Endothelial cell of umbilical vein (primary cell): ENCODE results near the gene TBCD. TPM values are rescaled to one million over a fixed set of nuclear protein-coding genes. Genes with fewer than 3 reads are reported as not detected.

Experiments
- BruUV-seq: library from RNA; stranded (reverse); fragments of 400-500 nt; replicated peaks from 2 replicates; lab custom pipeline; 2021; lab: Mats Ljungman, UMichigan
- CTCF ChIA-PET: fragments of 300-600, 350-600 bp; sonication (Branson Sonifier 250); formaldehyde crosslinking; loops from one replicate; lab custom pipeline; 2021; ENCODE audit warnings: antibody characterized with exemption, inconsistent platforms; lab: Charles Lee
- POLR2A ChIA-PET: fragments of 300-600, 350-600 bp; sonication (Branson Sonifier 250); formaldehyde crosslinking; loops from one replicate; lab custom pipeline; 2021; ENCODE audit warnings: antibody characterized with exemption, inconsistent platforms; lab: Charles Lee
- DNase-seq: peaks from one replicate; pipeline ENCODE4 v3.0.0-alpha.2; 2011; ENCODE audit warnings: low read depth, low spot score
- FAIRE-seq: peaks from 2 replicates; lab custom pipeline; 2011; peaks lifted over from hg19 to GRCh38; lab: Jason Lieb, UNC
- H2AFZ ChIP-seq: 2 replicates; pipeline ENCODE4 v1.6.0; 2012; ENCODE audit warnings: low read depth, low read length, control low read depth, inconsistent platforms
- H3K27ac ChIP-seq: 2 replicates; pipeline ENCODE4 v1.5.1; 2011; ENCODE audit warnings: low read depth, mild to moderate bottlenecking, control low read depth, low read length, moderate library complexity; ENCODE audit not compliant: insufficient read depth
- H3K27me3 ChIP-seq, 2 experiments: 2 replicates each; pipeline versions ENCODE4 v1.6.0 to v1.6.1; 2011; ENCODE audit warnings: low read length in 2 of 2, mixed read lengths in 1 of 2; ENCODE audit not compliant: control insufficient read depth in 2 of 2, insufficient read depth in 2 of 2
- H3K36me3 ChIP-seq, 2 experiments: 2 replicates in 1 of 2; 3 replicates in 1 of 2; pipeline ENCODE4 v1.5.1; 2011; ENCODE audit warnings: low read length in 2 of 2, mild to moderate bottlenecking in 1 of 2, moderate library complexity in 1 of 2; ENCODE audit not compliant: control insufficient read depth in 2 of 2, insufficient read depth in 2 of 2; ENCODE audit errors: extremely low read depth in 1 of 2
- H3K4me1 ChIP-seq: 3 replicates; pipeline ENCODE4 v1.5.1; 2011; ENCODE audit warnings: mild to moderate bottlenecking, low read length; ENCODE audit not compliant: control insufficient read depth, insufficient read depth; ENCODE audit errors: extremely low read depth
- H3K4me2 ChIP-seq: 2 replicates; pipeline ENCODE4 v1.6.1; 2011; ENCODE audit warnings: low read length, control low read depth, mixed read lengths; ENCODE audit not compliant: insufficient read depth
- H3K4me3 ChIP-seq, 3 experiments: fragments of 200-600 bp in 1 of 3; sonication (generic), shearing (Covaris generic) in 1 of 3; replicated peaks in 1 of 3; 2 replicates each; pipeline ENCODE4 v1.5.1; 2011 to 2016; ENCODE audit warnings: control low read depth in 3 of 3, low read length in 3 of 3, mild to moderate bottlenecking in 2 of 3, inconsistent platforms in 1 of 3, low read depth in 1 of 3, moderate library complexity in 1 of 3; ENCODE audit not compliant: insufficient read depth in 1 of 3
- H3K79me2 ChIP-seq: 2 replicates; pipeline ENCODE4 v1.6.0; 2012; ENCODE audit warnings: low read length, inconsistent platforms; ENCODE audit not compliant: control insufficient read depth, insufficient read depth
- H3K9ac ChIP-seq: replicated peaks from 2 replicates; pipeline ENCODE3; 2011; ENCODE audit warnings: low read length, control low read depth; ENCODE audit not compliant: insufficient read depth; ENCODE audit errors: extremely low read depth
- H3K9me1 ChIP-seq: replicated peaks from 3 replicates; pipeline ENCODE4 v1.6.0; 2011; ENCODE audit warnings: mild to moderate bottlenecking, low read length; ENCODE audit not compliant: control insufficient read depth, insufficient read depth; ENCODE audit errors: extremely low read depth
- H3K9me3 ChIP-seq: replicated peaks from 2 replicates; pipeline ENCODE4 v1.5.1; 2012; ENCODE audit warnings: low read length, inconsistent platforms; ENCODE audit not compliant: control insufficient read depth, insufficient read depth
- H4K20me1 ChIP-seq: replicated peaks from 2 replicates; pipeline ENCODE3; 2011; ENCODE audit warnings: mild to moderate bottlenecking, low read length; ENCODE audit not compliant: control insufficient read depth, insufficient read depth; ENCODE audit errors: extremely low read depth
- CTCF ChIP-seq, 2 donors: IDR thresholded peaks; 1 replicate in 1 of 2; 2 replicates in 1 of 2; pipeline ENCODE4 v1.5.1; 2011; ENCODE audit warnings: low read length in 2 of 2, mild to moderate bottlenecking in 2 of 2, moderate library complexity in 2 of 2, control low read depth in 1 of 2, inconsistent platforms in 1 of 2, low read depth in 1 of 2; ENCODE audit not compliant: insufficient read depth in 1 of 2; ENCODE audit errors: extremely low read depth in 1 of 2
- EZH2 ChIP-seq: IDR thresholded peaks from 2 replicates; pipeline ENCODE4 v1.6.1; 2012; ENCODE audit warnings: borderline replicate concordance, low read depth, mild to moderate bottlenecking, moderate library complexity, low read length, inconsistent platforms; ENCODE audit not compliant: severe bottlenecking
- FOS ChIP-seq: IDR thresholded peaks from 2 replicates; pipeline ENCODE4 v1.6.1; 2011; ENCODE audit warnings: mild to moderate bottlenecking, low read length, moderate library complexity, borderline replicate concordance; ENCODE audit not compliant: insufficient read depth
- GATA2 ChIP-seq: IDR thresholded peaks from 2 replicates; pipeline ENCODE4 v1.7.0; 2011; ENCODE audit warnings: low read depth, mild to moderate bottlenecking, moderate library complexity, mixed read lengths, low read length; ENCODE audit not compliant: insufficient read length, insufficient read depth
- JUN ChIP-seq: IDR thresholded peaks from 2 replicates; pipeline ENCODE4 v1.6.1; 2011; ENCODE audit warnings: borderline replicate concordance, low read depth; ENCODE audit not compliant: insufficient read length, insufficient read depth
- MAX ChIP-seq: IDR thresholded peaks from 2 replicates; pipeline ENCODE4 v1.6.1; 2011; ENCODE audit not compliant: insufficient read depth, insufficient read length
- MYC ChIP-seq: IDR thresholded peaks from one replicate; pipeline ENCODE4 v1.6.1; 2011; ENCODE audit warnings: mild to moderate bottlenecking, low read depth, low read length
- POLR2A ChIP-seq: IDR thresholded peaks from 2 replicates; pipeline ENCODE4 v1.6.1; 2012; ENCODE audit warnings: low read depth, mild to moderate bottlenecking, control low read depth, low read length
- POLR2AphosphoS5 ChIP-seq: IDR thresholded peaks from 2 replicates; pipeline ENCODE4 v1.6.1; 2012; ENCODE audit warnings: low read depth, mild to moderate bottlenecking, control low read depth, low read length, moderate library complexity; ENCODE audit not compliant: insufficient read depth
- dilution Hi-C: fragments of 300-500 bp; cut with MboI; formaldehyde crosslinking; loops from one replicate; pipeline ENCODE4 v1.15.0; 2019; ENCODE audit warnings: low sequenced_read_pairs; ENCODE audit not compliant: extremely low pct_ligation_motif_present
- intact Hi-C: fragments of 100-400 bp; cut with micrococcal nuclease; formaldehyde crosslinking; loops from one replicate; pipeline ENCODE4 v1.10.0; 2022
- polyA plus RNA-seq, 4 experiments: library from polyadenylated mRNA; depleted of rRNA in 3 of 4; stranded (reverse) in 3 of 4; unstranded in 1 of 4; fragments of >200 nt; gene quantifications; 2 replicates each; pipeline versions ENCODE4 v1.2.1 to v1.2.3, GENCODE V29; 2011 to 2012; ENCODE audit warnings: missing spikeins in 1 of 4
- total RNA-seq: library from RNA; stranded (reverse); gene quantifications from 2 replicates; pipeline ENCODE4 v1.2.3, GENCODE V29; 2021

Gene TBCD
- total and polyA plus RNA-seq, 2 donors (not counting 3 experiments of a cell fraction or from before 2014, with no cell fraction given): 121 to 145 TPM

- intact Hi-C loops: no loop called here
- H3K27ac ChIP-seq: no peak overlapping the region
- CTCF ChIA-PET: no interaction called here
Observed at GRCh38 chr17:82966415-82966814, 214.6 kb downstream of the TBCD start.

More at GRCh38 chr17:82966415-82966814, 214.6 kb downstream of the TBCD start:
- no peak overlapping the region for H3K4me3 ChIP-seq
- no peak overlapping the region for H3K4me2 ChIP-seq
- POLR2A ChIA-PET: interaction anchor here (0.7 kb wide), 1 partner anchor 392 kb away, joined by 7 read pairs; no protein-coding TSS in a partner anchor
- H3K79me2 ChIP-seq: no peaks in the 10 kb centered on the region
- peaks cover 9% of the 10 kb centered on the region for H3K4me1 ChIP-seq
- no peaks in the 10 kb centered on the region for H3K36me3 ChIP-seq
- FAIRE-seq (no peak), DNase-seq (no peak)
- H3K9me1 ChIP-seq: no peaks in the 10 kb centered on the region
- no peak overlapping the region for H2AFZ ChIP-seq
- H3K9ac ChIP-seq: no peak overlapping the region
- H3K27me3 ChIP-seq: no peaks in the 10 kb centered on the region
- no TSS peak for BruUV-seq
- dilution Hi-C loops: no loop called here
- TF ChIP-seq EZH2 (no peak), FOS (no peak), GATA2 (no peak), CTCF (IDR thresholded peaks at IDR 0.05; ENCODE audit: extremely low read depth in 1 of 2, insufficient read depth in 1 of 2, low read depth in 1 of 2, low read length in 2 of 2) (no peak), MAX (no peak), MYC (no peak), POLR2A (no peak), POLR2AphosphoS5 (no peak), JUN (no peak)
- no peaks in the 10 kb centered on the region for H3K9me3 ChIP-seq
- no peaks in the 10 kb centered on the region for H4K20me1 ChIP-seq
